ENCODE measurements around the gene CD81.

DNA sequence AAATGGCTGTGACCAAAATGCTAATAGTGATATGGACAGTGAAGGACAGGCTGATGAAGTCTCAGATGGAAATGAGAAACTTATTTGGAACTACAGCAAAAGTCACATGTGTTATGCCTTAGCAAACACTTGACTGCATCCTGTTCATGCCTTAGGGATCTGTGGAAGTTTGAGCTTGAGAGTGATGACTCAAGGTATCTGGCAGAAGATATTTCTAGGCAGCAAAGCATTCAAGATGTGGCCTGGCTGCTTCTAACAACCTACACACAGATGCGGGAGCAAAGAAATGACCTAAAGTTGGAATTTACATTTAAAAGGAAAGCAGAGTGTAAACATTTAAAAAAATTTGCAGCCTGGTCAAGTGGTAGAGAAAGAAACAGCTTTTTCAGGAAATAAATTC is 28.1 kb upstream of the CD81 start:
- TF ChIP-seq EP300 (IDR thresholded peaks at IDR 0.05): no peak
- no peak for TF ChIP-seq POLR2A (IDR thresholded peaks at IDR 0.05)
- TF ChIP-seq CTCF (IDR thresholded peaks at IDR 0.05): no peak

Measured in gastroesophageal sphincter (tissue), 3 donors.